GM19468 (cell line): ENCODE data around the gene DCST1.
"Not testable (repeated sequence)": the region's sequence is repeated elsewhere in the genome, so short reads cannot be mapped to it uniquely, and the experiment has no call there.

Experiments
- ATAC-seq: cut with Tn5 transposase; IDR thresholded peaks from one replicate; pipeline ENCODE4 v1.9.1; 2021; ENCODE audit warnings: mild to moderate bottlenecking, moderate library complexity, moderate number of reproducible peaks; ENCODE audit not compliant: unreplicated experiment; ENCODE audit errors: extremely low read depth

Gene DCST1

GRCh38 chr1:155033524-155033923, at the start of gene DCST1, which contains the start of gene DCST2:
TSS of gene DCST1 (plus strand) at chr1:155033824. CDS start at chr1:155034037, 213 bp downstream.
TSS of gene DCST2 (minus strand) at chr1:155033781. CDS start at chr1:155033701, 80 bp downstream.
- ATAC-seq = no peak

- ATAC-seq = not testable (repeated sequence)
Observed at GRCh38 chr1:154986736-154987135, 46.9 kb upstream of the DCST1 start.

- no peak for ATAC-seq
Observed at GRCh38 chr1:154987326-154987725, 46.3 kb upstream of the DCST1 start.

- no peak for ATAC-seq
Observed at GRCh38 chr1:154988058-154988954, 45.3 kb upstream of the DCST1 start.

- ATAC-seq = no peak
Observed at GRCh38 chr1:154989195-154989860, 44.3 kb upstream of the DCST1 start.

GRCh38 chr1:154990276-154990675, 43.3 kb upstream of the DCST1 start:
- no peak for ATAC-seq

GRCh38 chr1:154992721-154993571, 40.7 kb upstream of the DCST1 start:
- ATAC-seq = no peak

- no peak for ATAC-seq
Observed at GRCh38 chr1:154993572-154994268, 39.9 kb upstream of the DCST1 start, which contains the start of gene LENEP. TSS of gene LENEP (plus strand) at chr1:154993586. CDS start at chr1:154993608, 22 bp downstream.

GRCh38 chr1:154994269-154994587, 39.4 kb upstream of the DCST1 start:
- ATAC-seq = no peak

- ATAC-seq = no peak
Observed at GRCh38 chr1:154994591-154994990, 39.0 kb upstream of the DCST1 start.

GRCh38 chr1:154995301-154995983, 38.2 kb upstream of the DCST1 start:
- not testable (repeated sequence) for ATAC-seq

- no peak for ATAC-seq
Observed at GRCh38 chr1:154996966-154997701, 36.5 kb upstream of the DCST1 start.

GRCh38 chr1:154998201-154998780, 35.3 kb upstream of the DCST1 start:
- ATAC-seq = no peak

- ATAC-seq = no peak
Observed at GRCh38 chr1:154998818-154999570, 34.6 kb upstream of the DCST1 start.

GRCh38 chr1:154999571-155000410, 33.8 kb upstream of the DCST1 start:
- no peak for ATAC-seq

GRCh38 chr1:155000411-155000725, 33.3 kb upstream of the DCST1 start:
- ATAC-seq = no peak
